Fibroblast of villous mesenchyme (primary cell): ENCODE data around the gene ACTL9. TPM values are rescaled to one million over a fixed set of nuclear protein-coding genes. Genes with fewer than 3 reads are reported as not detected.
A peak's percentile ranks its signal among the peaks of the same experiment; 100 is the strongest.

Experiments used
- DNase-seq: peaks from one replicate; pipeline ENCODE4 v3.0.0-alpha.2; 2010; ENCODE audit warnings: low read depth
- H3K4me3 ChIP-seq: 2 replicates; pipeline ENCODE4 v1.5.1; 2011; ENCODE audit warnings: low read depth, mild to moderate bottlenecking, low read length
- CTCF ChIP-seq: IDR thresholded peaks from 2 replicates; pipeline ENCODE4 v1.5.1; 2012; ENCODE audit warnings: low read depth, mild to moderate bottlenecking, low read length; ENCODE audit not compliant: insufficient read depth
- total RNA-seq: library from RNA; depleted of rRNA; stranded (reverse); fragments of >200 nt; gene quantifications from 2 replicates; pipeline ENCODE4 v1.2.3, GENCODE V29; 2012

The ACTL9 gene
- total RNA-seq, 1 donor, result not detected

GRCh38 chr19:8648240-8648639 is 50.4 kb downstream of the ACTL9 start:
- TF ChIP-seq CTCF, result no peak
- peak; percentile 14 for DNase-seq

More at GRCh38 chr19:8648240-8648639, 50.4 kb downstream of the ACTL9 start:
- H3K4me3 ChIP-seq, result no peak overlapping the region

Other genes with a start within 250 kb of the ACTL9 start
- under 0.01 TPM in 1 of 2 replicates, not detected in the other for gene PRAM1, start 196.2 kb downstream of the ACTL9 start, total RNA-seq
- 5.2 and 6.4 TPM in 2 replicates for gene ZNF414, start 184.6 kb downstream of the ACTL9 start, total RNA-seq
- 0.32 and 1.3 TPM in 2 replicates for gene MYO1F, start 121.4 kb downstream of the ACTL9 start, total RNA-seq
- gene ADAMTS10, start 88.1 kb downstream of the ACTL9 start, total RNA-seq, result 7.3 and 19.3 TPM in 2 replicates
- gene NFILZ, start 68.2 kb downstream of the ACTL9 start, total RNA-seq, result not detected in 2 replicates
- not detected in 2 replicates for gene OR2Z1, start 22.8 kb upstream of the ACTL9 start, total RNA-seq
- gene ZNF558, start 133.5 kb upstream of the ACTL9 start, total RNA-seq, result 11.7 and 12.2 TPM in 2 replicates
- gene MBD3L1, start 133.6 kb upstream of the ACTL9 start, total RNA-seq, result not detected in 2 replicates